ENCODE data around the gene VGLL1. TPM values are rescaled to one million over a fixed set of nuclear protein-coding genes. Genes with fewer than 3 reads are reported as not detected.

Gene VGLL1, protein sequence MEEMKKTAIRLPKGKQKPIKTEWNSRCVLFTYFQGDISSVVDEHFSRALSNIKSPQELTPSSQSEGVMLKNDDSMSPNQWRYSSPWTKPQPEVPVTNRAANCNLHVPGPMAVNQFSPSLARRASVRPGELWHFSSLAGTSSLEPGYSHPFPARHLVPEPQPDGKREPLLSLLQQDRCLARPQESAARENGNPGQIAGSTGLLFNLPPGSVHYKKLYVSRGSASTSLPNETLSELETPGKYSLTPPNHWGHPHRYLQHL
- total RNA-seq, result not detected in 2 replicates

DNA sequence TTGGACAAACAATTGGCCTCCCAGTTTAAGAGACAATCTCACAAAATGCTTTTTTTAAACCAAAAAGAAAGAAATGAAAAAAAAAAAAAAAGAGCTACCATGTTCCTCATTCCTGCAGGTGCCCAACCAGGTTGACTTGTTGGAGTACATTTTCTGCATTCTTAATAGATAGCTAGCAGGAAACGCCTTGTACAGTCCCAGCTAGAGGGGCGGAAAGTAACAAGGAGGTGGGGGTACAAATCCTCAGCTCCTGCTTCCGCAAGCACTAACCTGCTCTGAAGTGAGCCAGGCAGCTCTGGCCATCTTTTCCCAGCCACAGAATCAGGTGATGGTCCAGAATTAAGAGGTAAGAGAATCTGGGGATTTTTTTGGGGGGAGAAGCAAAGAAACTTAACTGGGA is at the start of gene VGLL1:
Gene VGLL1 (plus strand): TSS at position 265 of the 400 bp plus-strand sequence. CDS start 3,806 bp downstream, outside the sequence.

DNA sequence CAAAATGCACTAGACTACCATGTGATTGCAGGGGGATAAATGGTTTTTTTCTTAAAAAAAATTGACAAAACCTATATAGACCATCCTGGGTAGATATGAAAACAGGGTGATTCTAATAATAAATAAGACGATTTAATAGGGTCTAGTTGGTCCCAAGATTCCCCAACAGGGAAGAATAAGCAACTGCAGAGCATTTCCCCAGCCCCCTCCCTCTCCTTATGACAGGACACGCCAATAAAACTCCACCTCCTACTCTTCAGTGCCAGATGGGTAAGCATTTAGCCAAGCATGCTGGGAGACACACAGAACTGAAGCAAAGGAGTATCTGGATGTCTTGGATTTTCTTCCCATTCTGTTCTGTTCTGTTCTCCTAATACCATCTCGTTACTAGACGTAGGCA is 44.4 kb upstream of the VGLL1 start, which contains the start of gene BRS3:
Gene BRS3 (plus strand): TSS at position 301 of the 400 bp plus-strand sequence. CDS start 168 bp downstream, outside the sequence.

DNA sequence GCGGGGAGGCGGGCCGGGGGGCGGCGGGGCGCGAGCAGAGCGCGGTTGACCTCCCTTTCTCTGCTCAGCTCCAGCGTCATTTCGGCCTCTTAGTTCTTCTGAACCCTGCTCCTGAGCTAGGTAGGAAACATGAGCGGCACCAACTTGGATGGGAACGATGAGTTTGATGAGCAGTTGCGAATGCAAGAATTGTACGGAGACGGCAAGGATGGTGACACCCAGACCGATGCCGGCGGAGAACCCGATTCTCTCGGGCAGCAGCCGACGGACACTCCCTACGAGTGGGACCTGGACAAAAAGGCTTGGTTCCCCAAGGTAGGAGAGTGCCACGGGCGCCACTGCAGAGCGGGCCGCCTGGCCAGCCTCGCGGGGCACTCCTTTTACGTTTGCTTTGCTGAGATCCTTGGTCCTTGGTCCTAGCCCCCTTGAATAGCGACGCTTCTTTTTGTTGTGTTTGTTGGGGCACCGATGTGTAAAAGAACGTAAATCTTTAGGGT is 34.4 kb upstream of the VGLL1 start, which contains the start of gene HTATSF1:
Gene HTATSF1 (plus strand): TSS at position 37 of the 497 bp plus-strand sequence. CDS start 93 bp downstream, at position 130.

Other genes with a start within 250 kb of the VGLL1 start
- gene ADGRG4, start 231.3 kb upstream of the VGLL1 start, total RNA-seq, result not detected in 2 replicates
- not detected in 2 replicates for gene BRS3, start 44.3 kb upstream of the VGLL1 start, total RNA-seq
- 29.1 and 32.9 TPM in 2 replicates for gene HTATSF1, start 34.6 kb upstream of the VGLL1 start, total RNA-seq
- not detected in 2 replicates for gene CD40LG, start 115.9 kb downstream of the VGLL1 start, total RNA-seq
- 5.4 and 10.8 TPM in 2 replicates for gene ARHGEF6, start 248.7 kb downstream of the VGLL1 start, total RNA-seq